ENCODE measurements around the gene MAD1L1.

DNA sequence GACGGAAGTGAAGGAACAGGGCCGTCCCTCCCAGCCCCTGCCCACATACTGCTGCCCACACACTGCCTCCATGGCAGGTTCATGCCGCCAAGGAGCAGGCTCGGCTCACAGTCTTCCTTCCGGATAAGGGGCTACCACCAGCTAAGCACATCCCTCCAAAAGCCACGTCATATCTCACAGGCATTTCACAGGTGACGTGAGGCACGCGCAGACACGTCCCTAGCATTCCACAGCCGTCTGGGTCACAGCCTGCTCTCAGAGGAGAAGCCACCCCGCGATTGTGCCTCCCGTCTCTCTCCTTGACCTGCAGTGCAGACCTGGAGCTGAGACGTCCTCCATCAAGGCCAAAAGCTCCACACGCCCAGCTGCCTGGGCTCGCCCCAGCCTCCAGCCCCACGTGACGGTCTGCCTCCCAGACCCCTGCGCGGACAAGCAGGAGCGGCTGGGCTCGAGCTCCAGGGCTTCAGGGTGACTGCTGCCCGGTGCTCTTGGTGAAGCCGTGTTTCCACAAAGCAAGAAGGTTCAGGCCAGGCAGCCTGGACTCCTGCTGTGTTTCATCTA is 114.0 kb downstream of the MAD1L1 start:
- TF ChIP-seq, protein P1, sequence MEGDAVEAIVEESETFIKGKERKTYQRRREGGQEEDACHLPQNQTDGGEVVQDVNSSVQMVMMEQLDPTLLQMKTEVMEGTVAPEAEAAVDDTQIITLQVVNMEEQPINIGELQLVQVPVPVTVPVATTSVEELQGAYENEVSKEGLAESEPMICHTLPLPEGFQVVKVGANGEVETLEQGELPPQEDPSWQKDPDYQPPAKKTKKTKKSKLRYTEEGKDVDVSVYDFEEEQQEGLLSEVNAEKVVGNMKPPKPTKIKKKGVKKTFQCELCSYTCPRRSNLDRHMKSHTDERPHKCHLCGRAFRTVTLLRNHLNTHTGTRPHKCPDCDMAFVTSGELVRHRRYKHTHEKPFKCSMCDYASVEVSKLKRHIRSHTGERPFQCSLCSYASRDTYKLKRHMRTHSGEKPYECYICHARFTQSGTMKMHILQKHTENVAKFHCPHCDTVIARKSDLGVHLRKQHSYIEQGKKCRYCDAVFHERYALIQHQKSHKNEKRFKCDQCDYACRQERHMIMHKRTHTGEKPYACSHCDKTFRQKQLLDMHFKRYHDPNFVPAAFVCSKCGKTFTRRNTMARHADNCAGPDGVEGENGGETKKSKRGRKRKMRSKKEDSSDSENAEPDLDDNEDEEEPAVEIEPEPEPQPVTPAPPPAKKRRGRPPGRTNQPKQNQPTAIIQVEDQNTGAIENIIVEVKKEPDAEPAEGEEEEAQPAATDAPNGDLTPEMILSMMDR (conservative IDR thresholded peaks at IDR 0.05 in 1 of 2, IDR thresholded peaks at IDR 0.05 in 1 of 2; ENCODE audit: low read depth in 1 of 2, low read length in 2 of 2): no peak
- TF ChIP-seq EZH2 (IDR thresholded peaks at IDR 0.05; ENCODE audit: low read length, missing control alignments): no peak

All from fibroblast of lung (primary cell).